ENCODE results near the gene BABAM2.

BABAM2 gene

DNA sequence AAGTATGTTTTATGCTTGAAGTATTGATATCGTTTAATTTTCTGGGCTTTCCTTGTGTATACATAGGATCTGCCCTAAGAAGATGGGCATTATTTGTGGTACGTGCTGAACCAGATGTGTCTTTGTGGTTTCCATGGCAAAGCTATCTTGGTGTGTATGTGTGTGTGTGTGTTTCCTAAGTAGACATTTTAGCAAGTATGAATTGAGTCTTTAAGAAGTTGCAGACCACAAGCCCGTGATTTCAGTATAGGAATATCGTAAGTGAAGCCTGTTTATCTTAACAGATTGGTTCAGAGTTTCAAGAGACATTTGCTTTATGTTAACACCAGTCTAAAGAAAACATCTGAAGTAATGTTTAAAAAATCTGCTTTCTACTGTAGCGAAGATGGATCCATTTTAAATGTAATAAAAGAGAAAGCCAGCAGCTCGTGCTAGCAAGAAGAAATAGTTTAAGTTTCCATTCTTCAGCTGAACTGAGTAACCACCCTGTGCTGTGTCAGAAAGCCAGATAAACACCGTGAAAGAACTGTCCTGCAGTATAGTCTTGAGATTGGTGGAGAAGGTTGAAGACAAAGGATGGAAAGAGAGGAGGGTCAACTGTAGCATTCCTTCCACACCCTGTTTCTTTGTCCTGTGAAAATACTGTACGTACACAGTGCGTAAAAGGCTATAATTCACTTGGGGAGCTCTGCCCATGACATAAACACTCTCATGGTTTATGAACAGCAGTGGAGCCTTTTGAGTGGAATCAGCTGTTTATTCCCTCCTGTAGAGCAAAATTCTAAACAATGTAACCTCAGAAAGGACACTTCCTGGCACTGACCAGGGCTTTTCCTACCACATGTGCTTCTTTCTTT is 410.2 kb downstream of the BABAM2 start:
- no peak for FAIRE-seq
- no peak for DNase-seq (ENCODE audit: low spot score)

DNA sequence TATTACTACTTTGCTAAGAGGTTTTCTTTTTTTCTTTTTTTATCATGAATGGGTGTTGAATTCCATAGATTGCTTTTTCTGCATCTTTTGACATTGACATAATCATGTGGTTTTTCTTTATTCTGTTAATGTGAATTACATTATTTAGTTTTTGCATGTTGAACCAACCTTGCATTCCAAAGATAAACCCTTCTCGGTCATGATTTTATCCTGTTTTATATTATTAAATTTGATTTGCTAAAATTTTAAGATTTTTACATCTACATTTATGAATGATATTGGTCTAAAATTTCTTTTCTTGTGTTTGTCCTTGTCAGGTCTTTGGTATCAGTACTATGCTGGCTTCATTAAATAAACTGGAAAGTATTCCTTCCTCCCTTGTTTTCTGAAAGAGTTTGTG is 414.7 kb downstream of the BABAM2 start:
- DNase-seq (ENCODE audit: low spot score) (no peak), FAIRE-seq (no peak)

DNA sequence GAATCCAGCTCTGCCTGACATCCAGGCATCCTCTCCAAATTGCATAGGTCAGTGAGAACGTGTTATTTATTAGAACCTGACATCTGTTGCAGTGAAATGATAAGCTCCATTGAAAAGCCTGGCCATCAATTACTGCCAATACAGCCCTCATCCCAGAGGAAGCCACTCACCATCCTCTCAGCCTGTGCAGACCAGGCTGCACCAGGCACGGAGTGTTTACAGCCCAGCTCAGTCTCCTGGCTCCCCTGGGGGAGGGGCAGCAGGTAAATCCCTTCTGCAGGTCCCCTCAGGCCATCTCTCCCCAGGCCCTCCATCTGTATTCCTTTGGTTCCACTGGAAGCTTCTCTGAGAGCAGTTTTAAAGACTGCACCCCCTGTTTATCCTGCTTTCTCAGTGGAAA is 419.6 kb downstream of the BABAM2 start:
- FAIRE-seq = no peak
- DNase-seq (ENCODE audit: low spot score) = no peak

DNA sequence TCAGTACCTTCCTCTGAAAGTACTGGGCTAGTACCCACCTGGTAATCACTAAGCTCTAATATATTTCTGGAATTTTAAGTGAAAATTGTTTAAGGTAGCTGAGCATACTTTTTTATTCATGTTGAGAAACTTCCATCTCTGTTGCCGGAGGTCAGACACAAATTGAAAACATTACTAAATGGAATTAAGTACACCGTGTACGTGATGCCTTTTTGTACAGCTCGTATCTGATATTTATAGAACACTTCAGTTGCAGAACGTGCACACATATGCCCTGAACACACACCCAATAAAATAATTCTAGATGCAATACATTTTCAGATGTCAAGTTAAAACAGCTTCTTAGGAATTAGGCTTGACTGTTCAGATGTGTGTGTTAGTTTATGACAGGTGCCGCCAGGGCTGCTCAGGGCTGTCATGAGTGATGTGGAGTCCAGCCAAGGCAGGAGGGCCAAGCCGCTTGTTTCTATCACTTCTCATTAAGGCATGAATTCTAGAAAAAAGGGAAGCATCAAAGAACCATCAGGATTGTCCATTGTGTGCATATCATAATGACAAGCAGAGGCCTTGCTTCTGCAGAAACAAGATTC is 421.2 kb downstream of the BABAM2 start:
- no peak for FAIRE-seq

DNA sequence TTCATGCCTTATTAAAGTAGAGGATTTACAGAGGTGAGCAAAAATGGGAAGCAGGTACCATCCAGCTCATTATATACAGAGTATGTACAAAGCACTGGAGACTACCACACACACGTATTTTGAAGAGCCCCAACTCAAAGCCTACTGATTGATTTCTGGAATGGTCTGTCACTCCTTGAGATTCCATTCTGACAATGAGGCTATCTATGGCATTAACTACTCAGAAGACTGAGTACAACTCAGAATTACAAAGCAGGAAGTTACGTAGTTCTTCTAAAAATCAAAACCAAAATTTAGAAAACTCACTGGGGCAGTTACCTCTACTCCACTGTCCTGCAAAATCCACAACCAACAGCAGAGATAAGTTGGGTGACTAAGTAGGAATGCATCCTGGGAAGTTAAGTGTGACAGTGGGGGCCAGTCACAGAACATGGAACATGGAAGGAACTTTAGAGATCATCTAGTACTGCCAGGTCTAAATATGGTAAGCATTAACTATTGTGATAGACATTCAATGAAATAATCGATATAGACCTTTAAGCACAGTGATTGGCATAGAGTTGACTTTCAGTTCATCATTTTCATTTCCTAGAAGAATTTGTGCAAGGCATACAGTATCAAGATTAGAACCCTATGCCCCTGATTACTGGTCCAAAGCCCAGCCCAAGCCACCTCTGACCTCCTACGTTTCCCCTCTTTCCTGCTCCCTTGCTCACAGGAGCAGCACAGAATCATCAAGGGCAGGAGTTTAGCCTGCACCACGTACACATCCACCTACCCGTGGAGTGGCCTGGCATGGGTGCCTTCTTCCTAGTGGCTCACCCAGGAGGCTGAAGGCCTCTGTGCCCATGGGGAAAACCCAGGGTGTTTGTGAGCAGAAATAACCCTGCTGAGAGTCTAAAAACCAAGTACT is 422.0 kb downstream of the BABAM2 start:
- peak; percentile 43 for DNase-seq (ENCODE audit: low spot score)
- no peak for FAIRE-seq

More for the DNA sequence above, 421.2 kb downstream of the BABAM2 start:
- no peak for DNase-seq (ENCODE audit: low spot score)

DNA sequence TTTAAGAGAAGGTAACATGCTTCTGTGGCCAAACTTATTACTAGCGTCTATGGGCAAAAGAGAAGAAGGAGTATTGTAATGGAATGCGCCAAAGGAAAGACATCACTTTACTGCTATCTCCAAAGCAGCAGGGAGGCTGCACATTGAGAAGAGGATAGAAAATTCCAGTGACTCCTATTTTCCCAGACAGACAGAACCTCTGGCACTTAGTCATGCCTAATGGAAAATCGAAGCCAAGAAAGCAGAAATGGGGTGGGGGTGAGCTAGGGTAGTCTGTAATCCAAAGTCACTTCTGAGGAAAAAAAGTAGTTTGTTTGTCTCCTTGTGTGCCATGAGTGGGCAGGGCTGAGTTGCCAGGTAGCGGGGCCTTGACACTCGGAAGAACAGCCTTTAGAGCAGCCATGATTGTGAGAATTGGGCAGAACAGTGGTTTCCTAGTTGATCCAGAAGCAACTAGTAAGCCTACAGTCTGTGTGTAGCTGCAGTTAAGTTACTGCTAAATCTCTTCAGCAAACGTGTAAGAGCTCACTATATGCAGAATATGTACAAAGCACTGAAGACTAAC is 422.8 kb downstream of the BABAM2 start:
- no peak for FAIRE-seq

DNA sequence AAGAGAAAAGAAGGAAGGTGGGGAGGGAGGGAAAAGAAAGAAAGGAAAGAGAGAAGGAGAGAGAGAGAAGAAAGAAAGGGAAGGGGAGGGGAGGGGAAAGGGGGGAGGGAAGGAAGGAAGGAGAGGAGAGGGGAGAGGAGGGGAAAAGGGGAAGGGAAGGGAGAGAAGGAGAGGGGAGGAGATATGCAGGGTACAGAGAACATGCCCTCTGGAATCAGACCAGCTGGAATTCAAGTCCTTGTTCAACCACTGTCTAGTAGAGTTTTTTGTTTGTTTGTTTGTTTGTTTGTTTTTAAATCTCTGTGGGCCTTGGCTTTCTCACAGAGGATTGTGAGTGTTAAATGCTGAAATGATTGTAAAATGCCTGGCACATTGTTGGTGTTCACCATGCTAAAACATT is 424.4 kb downstream of the BABAM2 start:
- no peak for DNase-seq (ENCODE audit: low spot score)
- FAIRE-seq = no peak

More for the DNA sequence above, 422.8 kb downstream of the BABAM2 start:
- peak; percentile 9 for DNase-seq (ENCODE audit: low spot score)

DNA sequence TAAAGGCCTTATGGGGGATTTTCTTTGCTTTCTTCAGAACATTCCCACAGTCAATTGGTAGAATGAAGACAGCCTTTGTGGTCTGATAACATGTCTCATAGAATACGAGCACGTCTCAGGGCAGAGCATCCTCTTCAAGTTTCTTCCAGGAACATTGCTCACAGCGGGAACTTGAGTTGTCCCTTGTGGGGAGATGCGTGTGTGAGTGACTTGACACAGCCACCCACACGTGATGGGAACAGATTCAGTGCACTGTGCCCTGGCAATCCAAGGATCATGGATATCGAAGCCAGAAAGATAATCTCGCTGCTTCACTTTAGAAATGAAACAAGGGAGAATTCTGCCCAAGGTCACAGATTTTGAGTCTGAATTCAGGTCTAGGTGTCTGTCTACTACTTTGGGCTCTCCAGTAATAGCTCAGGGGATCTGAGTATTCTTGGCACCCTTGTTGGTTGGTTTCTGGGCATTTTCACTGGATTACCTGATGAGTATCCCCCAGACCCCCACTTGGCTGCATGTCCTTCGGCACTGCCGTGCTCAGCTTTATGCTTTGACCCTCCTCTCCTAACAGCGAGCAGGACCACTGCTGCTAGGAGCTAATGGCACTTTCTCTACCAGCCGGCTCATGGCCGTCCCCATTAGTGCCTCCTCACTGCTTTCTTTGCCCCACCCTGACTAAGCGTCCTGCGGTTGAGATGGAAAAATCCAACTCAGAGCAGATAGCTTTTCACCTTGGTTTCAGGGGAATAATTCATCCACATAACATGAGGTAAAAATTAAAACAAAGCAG is 426.2 kb downstream of the BABAM2 start:
- no peak for FAIRE-seq
- DNase-seq (ENCODE audit: low spot score) = no peak

DNA sequence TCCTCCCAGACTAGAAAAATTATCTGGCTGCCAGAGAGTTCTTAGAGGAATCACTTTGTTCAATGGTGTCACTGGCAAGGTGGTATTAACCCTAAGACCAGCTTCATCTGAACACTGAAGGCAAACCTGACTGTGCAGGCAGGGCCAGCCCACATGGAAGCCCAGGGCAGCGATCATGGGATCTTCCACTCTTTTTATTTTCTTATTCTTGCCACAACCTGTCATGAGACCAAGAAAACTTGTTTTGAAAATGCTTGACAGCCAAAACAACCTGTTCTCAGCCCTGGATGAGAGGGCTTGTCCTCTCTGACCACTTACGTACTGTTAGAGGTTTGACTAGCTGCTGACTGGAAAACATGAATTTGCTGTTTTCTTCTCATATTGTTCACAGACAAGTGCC is 426.9 kb downstream of the BABAM2 start:
- no peak for FAIRE-seq
- DNase-seq (ENCODE audit: low spot score) = no peak

DNA sequence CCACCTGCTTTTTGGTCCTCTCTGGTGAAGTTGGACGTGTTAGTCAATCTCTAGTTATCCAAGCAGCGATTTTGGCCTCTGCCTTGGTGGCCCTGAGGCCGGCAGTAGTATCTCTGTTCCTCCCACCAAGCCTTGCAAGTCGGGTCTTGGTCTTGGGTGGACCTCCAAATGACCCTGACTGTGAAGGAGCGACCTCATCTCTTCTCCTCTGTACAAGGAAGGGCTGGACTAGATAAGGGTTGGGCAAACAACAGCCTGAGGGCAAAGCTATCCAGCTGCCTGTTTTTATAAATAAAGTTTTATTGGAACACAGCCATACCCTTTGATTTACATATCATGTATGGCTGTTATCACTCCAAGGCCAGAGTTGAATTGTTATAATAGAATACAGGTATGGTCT is 427.5 kb downstream of the BABAM2 start:
- DNase-seq (ENCODE audit: low spot score) (no peak), FAIRE-seq (no peak)

DNA sequence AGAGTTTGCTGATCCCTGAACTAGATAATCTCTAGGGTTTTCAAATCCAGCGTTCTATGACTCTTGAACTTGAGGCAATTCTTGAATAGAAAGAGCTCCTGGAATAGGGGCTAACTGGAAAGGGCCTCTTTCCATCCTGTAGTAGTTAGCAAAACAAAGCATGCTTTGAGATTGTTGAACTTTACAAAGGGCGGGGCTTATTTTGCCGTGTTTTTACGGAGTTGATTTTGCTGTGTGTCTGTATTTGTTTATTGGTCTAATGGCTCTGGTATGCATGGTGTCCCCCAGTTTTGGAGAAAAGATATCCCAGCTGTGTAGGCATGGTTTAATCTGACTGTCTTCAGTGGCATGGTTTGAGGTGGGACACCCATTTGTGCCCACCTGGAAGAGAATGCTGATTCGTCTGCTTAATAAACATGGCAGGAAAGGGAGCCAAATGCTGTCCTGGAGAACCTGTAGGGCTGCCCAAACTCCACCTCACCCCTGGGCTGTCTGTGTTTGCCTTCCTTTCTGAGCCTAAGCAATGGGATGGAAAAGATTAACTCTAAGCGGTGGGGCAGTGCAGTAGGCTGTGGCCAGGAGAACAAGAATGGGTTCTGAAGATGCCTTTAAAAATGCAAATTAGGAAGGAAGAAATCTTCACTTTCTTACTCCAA is 428.1 kb downstream of the BABAM2 start:
- no peak for DNase-seq (ENCODE audit: low spot score)
- no peak for FAIRE-seq

DNA sequence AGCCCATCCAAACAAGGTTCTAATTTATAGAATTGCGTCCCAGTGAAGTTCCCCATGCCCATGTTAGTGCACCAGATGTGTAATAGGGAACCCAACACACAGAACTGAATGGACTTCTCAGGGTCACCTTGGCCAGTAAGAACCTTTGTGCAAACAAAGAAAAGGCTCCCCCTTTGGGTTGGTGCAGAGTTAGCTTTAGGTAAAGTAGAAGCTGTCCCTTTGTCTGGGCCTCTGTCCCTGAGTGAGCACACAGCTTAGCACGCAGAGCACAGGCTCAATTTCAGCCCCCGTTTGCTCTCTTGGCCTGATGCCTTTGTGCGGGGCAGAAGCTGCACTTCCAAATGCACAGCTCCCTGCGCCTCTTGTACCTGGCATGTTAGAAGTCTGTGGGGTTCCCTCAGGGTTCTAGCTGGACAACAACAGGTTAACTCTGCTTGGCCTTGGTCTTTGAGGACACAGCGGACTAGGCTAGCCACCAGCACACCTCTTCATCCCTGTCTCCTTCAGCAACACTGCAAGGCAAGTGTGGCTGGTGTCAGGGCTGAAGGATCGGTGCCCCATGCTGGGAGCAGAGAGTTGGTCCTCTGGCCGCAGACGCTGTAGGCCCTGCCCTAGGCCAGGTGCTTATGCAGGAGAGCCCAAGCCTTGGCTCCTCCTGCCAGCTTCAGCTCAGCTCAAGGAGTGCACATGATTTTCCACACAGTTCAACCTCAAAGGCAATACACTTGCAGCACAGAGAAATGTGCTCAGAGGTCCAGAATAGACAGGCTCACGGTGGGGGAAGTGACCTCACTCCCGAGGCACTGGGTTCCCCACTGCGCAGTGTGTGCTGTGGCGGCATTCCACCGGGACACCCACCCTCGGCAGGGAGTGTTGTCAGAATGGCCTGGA is 428.8 kb downstream of the BABAM2 start:
- FAIRE-seq = no peak
- no peak for DNase-seq (ENCODE audit: low spot score)

DNA sequence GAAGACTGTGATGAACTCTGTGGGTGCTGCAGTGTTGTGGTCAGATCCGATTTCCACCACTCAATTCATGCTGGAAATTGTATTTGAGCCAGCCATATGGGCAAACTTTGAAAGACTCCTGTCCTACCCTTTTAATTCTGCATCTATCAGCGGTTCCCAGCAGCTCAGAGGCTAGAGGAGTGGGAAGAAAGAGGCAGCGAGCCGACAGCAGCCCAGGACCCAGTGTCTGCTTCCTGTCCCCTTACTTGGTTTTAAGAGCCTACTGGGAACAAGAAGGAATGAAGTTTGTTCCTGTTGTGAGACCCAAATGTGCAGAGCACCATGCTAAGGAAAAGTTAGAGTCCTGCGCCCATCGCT is 429.5 kb downstream of the BABAM2 start:
- FAIRE-seq = no peak

DNA sequence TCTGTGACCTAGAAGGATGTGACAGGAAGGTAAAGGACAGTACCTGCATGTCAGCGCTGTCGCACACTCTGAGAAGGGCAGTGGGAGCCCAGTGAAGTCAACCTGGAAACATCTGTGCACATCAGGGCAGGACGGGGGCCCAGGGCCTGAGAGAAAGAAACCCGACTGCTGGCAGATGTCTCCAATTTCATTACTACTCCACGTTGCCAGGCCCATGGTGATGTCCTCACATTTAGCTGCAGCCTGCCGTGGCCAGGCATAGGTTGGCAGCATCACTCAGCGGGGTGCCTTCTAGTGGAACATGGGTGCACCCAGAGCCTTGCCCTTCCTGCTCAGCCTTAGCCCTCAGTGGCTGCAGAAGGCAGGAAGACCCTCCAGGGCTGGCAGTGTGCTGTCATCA is 429.8 kb downstream of the BABAM2 start:
- DNase-seq (ENCODE audit: low spot score) (no peak), FAIRE-seq (no peak)

More for the DNA sequence above, 429.5 kb downstream of the BABAM2 start:
- DNase-seq (ENCODE audit: low spot score) = no peak

DNA sequence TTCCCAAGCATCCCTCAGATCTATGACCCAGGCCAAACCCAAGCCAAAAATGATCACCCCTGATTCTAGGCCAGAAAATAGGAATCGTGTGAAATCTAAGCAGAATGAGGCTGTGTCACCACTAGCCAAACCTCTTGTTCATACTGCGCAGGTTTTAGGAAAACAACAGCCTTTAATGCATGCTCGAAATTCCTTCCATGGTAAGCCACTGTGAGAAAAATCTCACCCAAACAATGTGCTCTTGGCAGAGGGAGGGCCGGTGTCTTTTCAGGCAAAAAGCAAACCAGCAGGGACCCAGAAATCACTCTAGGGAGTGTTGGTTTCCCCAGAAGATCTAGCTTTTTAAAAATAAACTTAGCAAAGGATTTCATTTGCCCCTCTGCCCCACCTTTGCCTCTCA is 430.9 kb downstream of the BABAM2 start:
- DNase-seq (ENCODE audit: low spot score) (no peak), FAIRE-seq (no peak)

DNA sequence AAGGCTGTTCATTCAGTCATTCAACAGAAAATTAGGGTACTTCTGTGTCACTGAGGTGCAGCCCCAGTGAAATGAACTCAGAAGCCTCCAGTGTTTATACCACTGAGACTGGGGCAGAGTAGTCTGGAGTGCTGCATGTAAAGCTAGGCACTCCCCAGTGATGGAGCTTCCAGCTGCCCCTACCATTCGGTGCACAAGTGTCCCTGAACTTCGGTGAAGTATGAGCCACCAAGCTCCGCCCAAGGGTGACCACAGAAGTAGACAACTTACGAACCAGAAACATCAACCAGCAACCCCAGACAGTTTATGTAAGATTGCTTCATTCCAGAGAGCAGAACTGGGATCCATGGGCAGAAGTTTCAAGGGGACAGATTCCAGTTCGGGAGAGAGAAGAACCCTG is 431.5 kb downstream of the BABAM2 start:
- no peak for FAIRE-seq
- DNase-seq (ENCODE audit: low spot score) = no peak

DNA sequence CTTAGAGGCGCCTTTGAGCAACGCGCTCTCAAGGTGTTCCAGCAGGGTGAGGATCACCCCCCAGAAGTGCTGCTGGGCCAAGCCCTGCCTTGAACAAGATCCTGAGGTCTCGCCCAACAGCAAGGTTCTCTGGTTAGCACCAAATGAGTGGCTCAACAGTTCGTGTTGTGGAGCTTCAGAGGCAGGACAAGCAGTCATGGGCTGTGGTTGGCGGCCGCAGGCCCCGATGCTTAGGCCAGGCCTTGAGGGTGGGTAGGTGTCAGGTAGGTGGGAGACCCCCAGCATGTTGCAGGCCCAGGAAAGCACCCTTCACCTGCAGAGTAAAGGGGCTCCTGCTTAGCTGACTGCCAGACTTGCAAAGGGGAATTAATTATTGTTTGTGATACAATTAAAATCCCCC is 431.9 kb downstream of the BABAM2 start:
- no peak for DNase-seq (ENCODE audit: low spot score)
- FAIRE-seq = no peak

DNA sequence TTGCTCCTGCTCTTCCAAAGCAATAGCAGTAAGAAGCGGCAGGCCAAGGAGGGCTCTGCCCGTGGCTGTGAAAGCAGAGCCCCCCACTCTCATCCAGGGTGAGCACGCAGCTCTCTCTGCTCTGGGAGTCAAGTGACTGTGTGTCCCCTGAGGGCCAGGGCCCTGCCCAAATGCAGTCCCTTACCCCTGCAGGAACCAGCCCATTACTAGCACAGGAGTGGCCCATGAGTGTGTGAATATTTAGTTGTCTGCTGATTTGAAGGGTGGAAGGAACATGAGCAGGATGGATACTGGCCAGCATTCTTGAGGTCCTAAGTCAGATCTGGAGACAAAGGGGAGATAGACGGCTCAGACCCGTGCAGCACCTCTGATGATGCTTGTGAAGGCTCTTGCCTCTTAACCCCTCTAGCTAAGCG is 432.5 kb downstream of the BABAM2 start:
- DNase-seq (ENCODE audit: low spot score) (no peak), FAIRE-seq (no peak)

DNA sequence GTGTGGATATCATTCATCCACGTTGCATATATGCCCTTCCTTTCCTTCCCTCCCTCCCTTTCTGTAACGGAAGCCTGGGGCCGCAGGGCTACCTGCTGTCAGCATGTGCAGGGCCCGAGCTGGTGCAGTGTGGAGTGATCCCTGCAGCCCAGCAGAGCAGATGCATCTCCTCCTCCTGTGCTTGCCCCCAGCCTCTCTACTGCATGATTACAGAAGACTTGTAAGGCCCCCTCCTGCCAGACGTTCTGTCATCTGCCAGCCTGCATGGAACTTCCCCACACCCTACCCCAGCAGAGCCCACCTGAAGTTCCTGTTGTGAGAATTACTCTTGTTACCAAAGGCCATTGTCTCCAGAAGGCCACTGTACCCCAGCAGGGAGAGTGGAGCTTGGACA is 434.6 kb downstream of the BABAM2 start:
- FAIRE-seq (no peak), DNase-seq (ENCODE audit: low spot score) (no peak)

All from RCC 7860 (cell line).